ENCODE results near the gene SH2D3C.

SH2D3C gene

GRCh38 chr9:127722055-127722745 is 56.3 kb downstream of the SH2D3C start:
- no peak for DNase-seq (ENCODE audit: low read depth in 1 of 2, low spot score in 1 of 2)

DNA sequence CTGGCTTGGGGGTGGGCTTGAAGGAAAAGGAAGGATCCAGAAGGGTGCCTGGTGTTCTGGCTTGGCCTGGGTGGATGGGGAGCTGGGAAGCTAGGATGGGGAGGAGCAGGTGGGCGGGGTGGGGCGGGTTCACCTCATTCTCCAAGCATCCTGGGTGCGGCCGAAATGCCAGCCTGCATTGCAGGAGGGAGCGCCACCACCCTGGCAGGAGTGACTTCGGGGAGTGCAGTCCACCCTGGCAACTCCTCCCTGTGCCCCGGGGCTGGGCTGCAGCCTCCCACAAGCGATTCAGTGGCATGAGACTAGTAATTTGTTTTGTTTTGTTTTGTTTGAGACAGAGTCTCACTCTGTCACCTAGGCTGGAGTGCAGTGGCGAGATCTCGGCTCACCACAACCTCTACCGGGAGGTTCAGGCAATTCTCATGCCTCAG is 57.1 kb downstream of the SH2D3C start:
- DNase-seq (ENCODE audit: low read depth in 1 of 2, low spot score in 1 of 2): no peak

GRCh38 chr9:127720865-127721227 is 57.6 kb downstream of the SH2D3C start:
- no peak for DNase-seq (ENCODE audit: low read depth in 1 of 2, low spot score in 1 of 2)

DNA sequence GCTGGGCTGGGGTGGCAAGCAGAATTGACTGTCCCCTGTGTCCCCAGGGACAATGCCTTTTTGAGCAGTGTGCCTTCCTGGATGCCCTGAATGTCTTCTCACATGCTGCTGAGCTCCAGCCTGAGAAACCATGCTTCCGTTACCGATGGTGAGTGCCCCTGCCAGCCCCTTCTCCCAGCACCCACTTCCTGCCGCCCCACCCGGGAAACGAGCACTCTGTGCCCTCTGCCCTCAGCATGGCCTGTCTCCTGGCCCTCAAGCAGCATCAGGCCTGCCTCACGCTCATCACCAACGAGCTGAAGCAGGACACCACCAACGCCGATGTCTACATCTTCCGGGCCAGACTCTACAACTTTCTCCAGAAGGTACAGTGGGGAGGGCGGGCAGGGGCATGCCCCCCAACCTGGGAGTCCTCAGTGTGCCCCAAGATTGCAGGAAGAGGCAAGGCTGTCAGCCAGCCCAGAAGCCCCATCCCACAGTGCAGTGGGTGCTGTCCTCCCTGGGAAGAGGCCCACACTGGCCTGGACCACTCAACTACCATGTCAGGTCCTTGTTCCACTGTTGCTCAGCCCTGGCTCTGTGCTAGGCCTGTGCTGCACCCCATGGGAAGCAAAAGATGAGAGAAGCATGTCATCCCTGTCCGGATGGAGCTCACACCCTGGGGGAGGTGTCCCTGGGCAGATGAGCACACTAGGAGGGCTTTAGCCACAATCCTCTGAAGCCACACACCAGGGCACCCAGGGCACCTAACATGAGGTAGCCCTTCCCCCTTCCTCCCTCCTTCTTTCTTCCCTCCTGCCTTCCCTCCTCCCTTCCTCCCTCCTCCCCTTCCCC is 58.2 kb downstream of the SH2D3C start:
- no peak for DNase-seq (ENCODE audit: low read depth in 1 of 2, low spot score in 1 of 2)

- DNase-seq (ENCODE audit: low read depth in 1 of 2, low spot score in 1 of 2): no peak
Observed at GRCh38 chr9:127717766-127718165, 60.7 kb downstream of the SH2D3C start.

DNA sequence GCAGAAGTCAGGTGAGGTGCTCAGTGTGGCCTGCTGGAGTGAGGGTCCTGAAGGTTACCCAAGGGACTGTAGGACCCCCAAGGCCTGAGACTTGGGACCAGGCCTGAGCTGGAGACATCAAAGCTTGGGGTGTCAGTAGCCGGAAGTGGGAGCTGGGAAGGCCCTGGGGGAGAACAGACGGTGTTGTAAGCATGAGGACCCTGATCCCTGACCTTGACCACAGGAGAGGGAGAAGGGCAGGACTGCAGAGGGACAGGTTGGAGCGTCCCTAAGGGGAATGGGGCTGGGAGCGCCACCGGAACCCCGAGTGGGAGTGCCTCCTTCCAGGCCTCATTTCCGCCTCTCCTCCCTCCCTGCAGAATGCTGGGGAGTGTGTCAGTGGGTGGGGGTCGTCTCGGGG is 62.1 kb downstream of the SH2D3C start:
- DNase-seq (ENCODE audit: low read depth in 1 of 2, low spot score in 1 of 2): no peak

GRCh38 chr9:127715470-127716337 is 62.8 kb downstream of the SH2D3C start, which contains the start of the genes PTRH1 and TTC16:
TSS of gene PTRH1 (minus strand) at chr9:127715663. CDS start at chr9:127715639, 24 bp downstream.
TSS of gene TTC16 (plus strand) at chr9:127716079. CDS start at chr9:127716146, 67 bp downstream.
- DNase-seq (ENCODE audit: low read depth in 1 of 2, low spot score in 1 of 2): peak; percentile 94 to 96

GRCh38 chr9:127714951-127715469 is 63.5 kb downstream of the SH2D3C start:
- no peak for DNase-seq (ENCODE audit: low read depth in 1 of 2, low spot score in 1 of 2)

- no peak for DNase-seq (ENCODE audit: low read depth in 1 of 2, low spot score in 1 of 2)
Observed at GRCh38 chr9:127714020-127714750, 64.3 kb downstream of the SH2D3C start.

DNA sequence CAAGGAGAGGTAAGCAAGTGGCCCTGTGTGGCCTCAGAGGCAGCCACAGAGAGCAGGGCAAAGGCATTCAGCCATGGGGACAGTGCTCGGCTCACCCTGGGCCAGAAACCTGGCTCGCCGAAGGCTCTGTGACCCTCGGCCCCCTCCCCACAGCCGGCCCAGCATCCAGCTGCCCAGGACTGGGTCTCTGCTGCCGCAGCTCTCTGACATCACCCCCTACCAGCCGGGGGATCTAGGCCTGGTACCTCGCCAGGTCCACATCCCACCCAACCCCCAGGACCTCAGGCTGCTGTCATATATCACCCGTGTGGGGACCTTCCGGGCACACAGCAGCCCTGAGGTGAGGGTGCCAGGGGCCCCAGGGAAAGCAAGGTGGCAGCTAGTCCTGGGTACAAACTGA is 65.6 kb downstream of the SH2D3C start:
- no peak for DNase-seq (ENCODE audit: low read depth in 1 of 2, low spot score in 1 of 2)

DNA sequence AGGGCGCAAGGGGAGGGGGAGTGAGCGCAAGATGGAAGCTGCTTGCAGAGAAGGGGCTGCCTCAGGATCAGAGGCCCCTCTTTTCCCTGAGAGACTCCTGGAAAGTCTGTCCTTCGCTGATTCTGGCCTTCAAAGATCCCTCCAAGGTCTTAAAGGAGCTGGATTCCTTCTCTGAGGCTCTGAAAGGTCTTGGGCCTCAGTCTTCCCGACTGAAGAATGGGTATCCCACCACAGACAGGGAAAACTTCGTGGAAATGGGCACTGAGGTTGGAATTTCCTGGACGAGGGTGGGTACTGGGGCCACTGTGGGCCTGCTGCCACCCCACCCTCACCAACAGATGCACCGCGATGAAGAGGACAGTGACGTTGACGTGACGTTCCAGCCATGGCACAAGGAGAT is 66.1 kb downstream of the SH2D3C start:
- DNase-seq (ENCODE audit: low read depth in 1 of 2, low spot score in 1 of 2): no peak

DNA sequence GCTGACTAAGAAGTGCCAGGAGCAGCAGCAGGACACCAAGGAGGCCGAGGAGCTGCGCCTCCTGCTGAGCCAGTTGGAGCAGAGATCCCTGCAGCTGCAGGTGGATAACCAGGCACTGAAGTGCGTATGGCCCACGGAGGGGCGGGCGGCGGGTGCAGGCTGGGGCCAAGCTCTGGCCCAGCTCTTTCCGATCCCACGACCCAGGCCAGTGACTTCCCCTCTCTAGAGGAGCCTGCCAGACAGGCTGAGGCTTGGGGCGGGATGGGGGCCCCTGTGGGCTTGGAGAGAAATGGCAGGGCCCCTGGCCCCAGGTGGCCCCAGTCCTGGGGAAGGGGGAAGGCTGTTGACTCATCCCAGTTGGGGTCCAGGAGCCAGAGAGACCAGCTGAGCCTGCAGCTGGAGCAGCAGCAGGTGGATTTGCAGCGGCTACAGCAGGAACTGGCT is 66.6 kb downstream of the SH2D3C start:
- no peak for DNase-seq (ENCODE audit: low read depth in 1 of 2, low spot score in 1 of 2)

- no peak for DNase-seq (ENCODE audit: low read depth in 1 of 2, low spot score in 1 of 2)
Observed at GRCh38 chr9:127711226-127711701, 67.2 kb downstream of the SH2D3C start.

- DNase-seq (ENCODE audit: low read depth in 1 of 2, low spot score in 1 of 2): no peak
Observed at GRCh38 chr9:127710204-127710783, 68.2 kb downstream of the SH2D3C start.

DNA sequence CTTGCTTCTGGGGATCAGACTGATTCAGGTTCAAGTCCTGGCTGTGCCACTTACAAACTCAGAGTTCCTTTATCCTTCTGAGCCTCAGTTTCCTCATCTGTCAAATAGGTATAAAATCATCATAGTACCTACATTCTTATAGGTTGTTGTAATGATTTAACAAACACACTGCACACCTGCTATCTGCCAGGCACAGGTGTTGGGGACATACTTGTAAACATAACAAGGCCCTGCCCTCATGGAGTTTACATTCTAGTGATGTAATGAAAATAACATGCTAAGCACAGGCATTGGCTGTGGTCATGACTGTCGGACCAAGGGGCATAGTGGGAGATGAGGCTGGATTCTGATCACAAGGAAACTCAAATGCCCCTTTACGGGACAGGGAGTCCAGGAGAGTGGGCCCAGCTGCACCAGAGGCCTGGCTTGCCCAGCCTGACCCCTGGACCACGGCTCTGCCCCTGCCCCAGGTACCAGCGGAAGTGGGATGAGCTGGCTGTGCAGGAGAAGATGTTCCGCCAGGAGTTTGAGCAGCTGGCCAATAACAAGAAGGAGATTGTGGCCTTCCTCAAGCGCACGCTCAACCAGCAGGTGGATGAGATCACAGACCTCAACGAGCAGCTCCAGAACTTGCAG is 69.4 kb downstream of the SH2D3C start:
- DNase-seq (ENCODE audit: low read depth in 1 of 2, low spot score in 1 of 2): no peak

DNA sequence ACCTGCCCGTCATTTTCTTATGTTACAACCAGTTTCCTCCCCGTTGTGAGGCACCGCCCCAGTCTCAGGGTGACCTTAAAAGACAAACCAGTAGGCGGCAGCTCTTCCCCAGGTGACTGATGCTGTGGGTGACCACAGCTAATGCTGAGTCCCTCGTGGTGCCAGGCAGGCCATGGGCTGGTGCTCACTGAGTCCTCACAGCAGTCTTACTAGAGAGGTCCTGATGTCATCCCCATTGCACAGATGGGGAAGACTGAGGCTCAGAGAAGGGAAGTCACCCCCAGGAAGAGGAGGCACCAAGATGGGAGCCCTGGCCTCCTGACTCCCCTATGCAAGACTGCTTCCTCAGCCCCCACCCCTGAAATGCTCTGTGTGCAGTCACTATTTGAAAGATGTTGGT is 70.7 kb downstream of the SH2D3C start:
- no peak for DNase-seq (ENCODE audit: low read depth in 1 of 2, low spot score in 1 of 2)

GRCh38 chr9:127706836-127707241 is 71.6 kb downstream of the SH2D3C start, which contains the start of gene CFAP157:
TSS of gene CFAP157 (plus strand) at chr9:127706988. CDS start at chr9:127707032, 44 bp downstream.
- no peak for DNase-seq (ENCODE audit: low read depth in 1 of 2, low spot score in 1 of 2)

- no peak for DNase-seq (ENCODE audit: low read depth in 1 of 2, low spot score in 1 of 2)
Observed at GRCh38 chr9:127705577-127706379, 72.7 kb downstream of the SH2D3C start.
